HL-60/S4 treated with retinoic acid at 250 ng/mL for 4 days and 3 days (cell line): ENCODE data around the gene FRMD3.

ENCODE experiments used
- in situ Hi-C: fragments of 300-500 bp; cut with MboI; formaldehyde crosslinking; loops from 2 replicates; pipeline ENCODE4 v1.7.0; 2022; ENCODE audit warnings: low sequenced_read_pairs

FRMD3 gene

DNA sequence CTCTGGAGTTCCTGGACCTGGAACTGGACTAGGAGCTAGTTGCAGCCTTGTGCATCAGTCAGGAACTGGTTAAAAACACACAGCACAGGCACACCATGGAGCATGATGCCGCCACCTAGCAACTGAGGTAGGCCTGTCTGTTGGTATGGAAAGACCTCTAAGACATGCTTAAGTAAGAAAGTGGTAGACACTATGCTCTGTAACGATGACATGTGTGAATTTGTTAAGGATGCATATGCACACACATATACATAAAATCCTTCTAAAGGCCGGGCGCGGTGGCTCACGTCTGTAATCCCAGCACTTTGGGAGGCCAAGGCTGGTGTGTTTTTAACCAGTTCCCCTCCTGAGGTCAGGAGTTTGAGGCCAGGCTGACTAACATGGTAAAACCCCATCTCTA lies 338.4 kb downstream of the FRMD3 start:
- in situ Hi-C loops = no loop called here

DNA sequence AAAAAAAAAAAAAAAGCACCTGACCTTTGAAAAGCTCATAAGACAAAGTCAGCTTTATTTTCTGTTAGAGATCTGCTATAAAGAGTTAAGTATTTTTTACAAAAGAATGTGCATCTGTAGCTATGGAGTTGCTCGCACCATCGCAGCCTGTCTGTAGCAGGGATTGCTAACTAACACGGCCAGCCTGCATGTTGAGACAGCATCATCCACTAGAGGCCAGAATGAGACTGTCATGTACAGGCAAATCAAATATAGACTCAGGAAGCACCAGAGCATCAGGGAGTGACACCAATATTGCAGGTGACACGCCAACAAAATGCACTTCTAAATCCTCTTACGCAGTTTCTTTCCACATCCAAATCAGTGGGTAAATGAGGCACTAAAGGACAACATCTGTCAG lies 339.0 kb downstream of the FRMD3 start:
- in situ Hi-C loops = no loop called here

DNA sequence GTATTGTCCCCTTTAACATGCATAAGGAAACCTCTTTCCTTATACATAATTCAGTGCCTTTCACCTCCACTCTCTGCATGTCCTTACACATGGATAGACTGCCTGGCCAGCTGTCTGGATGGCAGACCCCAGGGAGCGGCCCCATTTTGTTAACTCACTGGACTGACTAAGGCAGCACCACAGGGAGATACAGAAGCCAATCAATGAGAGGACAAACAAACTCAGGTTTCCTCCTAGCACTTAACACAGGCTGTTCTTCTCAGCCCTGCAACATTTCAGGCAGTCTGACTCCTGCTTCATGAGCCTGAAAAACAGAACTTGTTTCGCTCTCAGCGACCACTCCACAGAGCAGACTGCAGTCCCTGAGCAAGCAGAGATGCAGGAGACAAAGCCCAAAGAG lies 339.8 kb downstream of the FRMD3 start:
- in situ Hi-C loops = no loop called here

DNA sequence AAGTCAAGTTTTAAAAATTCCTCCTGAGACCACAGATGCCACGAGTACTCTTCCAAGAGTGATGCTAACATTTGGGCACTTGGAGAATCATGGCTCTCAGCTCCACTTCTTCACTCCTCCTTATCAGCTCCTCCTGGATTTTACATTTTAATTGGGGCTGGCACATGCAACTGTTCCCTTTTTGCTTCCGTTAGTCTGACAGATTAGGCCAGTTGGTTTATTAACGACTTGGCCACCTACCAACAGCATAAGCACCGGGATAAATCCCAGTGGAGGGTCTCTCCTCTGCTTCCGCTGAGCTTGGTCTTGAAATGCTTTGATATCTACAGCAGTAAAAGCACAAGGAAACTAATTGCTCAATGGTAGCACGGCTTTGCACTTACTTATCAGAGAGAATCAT lies 340.6 kb downstream of the FRMD3 start:
- in situ Hi-C loops = no loop called here

DNA sequence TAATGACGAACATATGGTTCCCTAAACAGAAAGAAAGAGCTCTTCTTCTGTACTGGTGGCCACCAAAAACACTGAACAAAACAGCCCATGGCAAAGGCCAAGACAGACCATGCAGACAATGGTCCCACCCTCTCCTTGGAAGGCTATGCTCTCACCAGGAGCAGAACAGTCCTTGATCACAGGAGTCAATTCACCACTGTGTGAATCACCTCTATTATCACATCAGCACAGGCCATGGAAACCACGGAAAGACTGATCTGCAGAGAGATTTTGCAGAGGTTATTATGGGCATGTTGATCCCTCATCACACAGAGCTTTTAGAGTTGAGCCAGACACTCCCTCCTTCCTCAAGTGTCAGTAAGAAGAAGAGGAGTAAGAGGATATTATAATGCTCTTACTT lies 341.3 kb downstream of the FRMD3 start:
- in situ Hi-C loops = no loop called here
